ENCODE results near the gene DENND4A.

- TF ChIP-seq, protein P1, sequence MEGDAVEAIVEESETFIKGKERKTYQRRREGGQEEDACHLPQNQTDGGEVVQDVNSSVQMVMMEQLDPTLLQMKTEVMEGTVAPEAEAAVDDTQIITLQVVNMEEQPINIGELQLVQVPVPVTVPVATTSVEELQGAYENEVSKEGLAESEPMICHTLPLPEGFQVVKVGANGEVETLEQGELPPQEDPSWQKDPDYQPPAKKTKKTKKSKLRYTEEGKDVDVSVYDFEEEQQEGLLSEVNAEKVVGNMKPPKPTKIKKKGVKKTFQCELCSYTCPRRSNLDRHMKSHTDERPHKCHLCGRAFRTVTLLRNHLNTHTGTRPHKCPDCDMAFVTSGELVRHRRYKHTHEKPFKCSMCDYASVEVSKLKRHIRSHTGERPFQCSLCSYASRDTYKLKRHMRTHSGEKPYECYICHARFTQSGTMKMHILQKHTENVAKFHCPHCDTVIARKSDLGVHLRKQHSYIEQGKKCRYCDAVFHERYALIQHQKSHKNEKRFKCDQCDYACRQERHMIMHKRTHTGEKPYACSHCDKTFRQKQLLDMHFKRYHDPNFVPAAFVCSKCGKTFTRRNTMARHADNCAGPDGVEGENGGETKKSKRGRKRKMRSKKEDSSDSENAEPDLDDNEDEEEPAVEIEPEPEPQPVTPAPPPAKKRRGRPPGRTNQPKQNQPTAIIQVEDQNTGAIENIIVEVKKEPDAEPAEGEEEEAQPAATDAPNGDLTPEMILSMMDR (IDR thresholded peaks at IDR 0.05), result no peak
- TF ChIP-seq EZH2 (IDR thresholded peaks at IDR 0.05; ENCODE audit: borderline replicate concordance, insufficient read depth, low read depth, low read length, poor library complexity, severe bottlenecking), result no peak
These were observed 159.2 kb downstream of the DENND4A start for GRCh38 chr15:65632780-65633375.
